ENCODE results near the gene PSMC3IP.

PSMC3IP gene

GRCh38 chr17:42603318-42603717, 25.8 kb upstream of the PSMC3IP start:
- DNase-seq (ENCODE audit: low spot score) = no peak
- in situ Hi-C loops (cut with MboI; ENCODE audit: low pct_unique_long_range_greater_than_20kb, low sequenced_read_pairs, unreplicated experiment) = no loop called here
- TF ChIP-seq CTCF (IDR thresholded peaks at IDR 0.05; ENCODE audit: extremely low read depth, insufficient read depth, missing control alignments) = no peak

- no peak for TF ChIP-seq CTCF (IDR thresholded peaks at IDR 0.05; ENCODE audit: extremely low read depth, insufficient read depth, missing control alignments)
- in situ Hi-C loops (cut with MboI; ENCODE audit: low pct_unique_long_range_greater_than_20kb, low sequenced_read_pairs, unreplicated experiment) = no loop called here
- DNase-seq (ENCODE audit: low spot score) = no peak
These were observed 21.4 kb upstream of the PSMC3IP start for GRCh38 chr17:42598905-42599304.

- no peak for DNase-seq (ENCODE audit: low spot score)
- in situ Hi-C loops (cut with MboI; ENCODE audit: low pct_unique_long_range_greater_than_20kb, low sequenced_read_pairs, unreplicated experiment) = no loop called here
- no peak for TF ChIP-seq CTCF (IDR thresholded peaks at IDR 0.05; ENCODE audit: extremely low read depth, insufficient read depth, missing control alignments)
These were observed 18.9 kb upstream of the PSMC3IP start for GRCh38 chr17:42596386-42596785.

- no peak for TF ChIP-seq CTCF (IDR thresholded peaks at IDR 0.05; ENCODE audit: extremely low read depth, insufficient read depth, missing control alignments)
- in situ Hi-C loops (cut with MboI; ENCODE audit: low pct_unique_long_range_greater_than_20kb, low sequenced_read_pairs, unreplicated experiment) = no loop called here
These were observed 13.9 kb upstream of the PSMC3IP start for GRCh38 chr17:42591411-42591810.

GRCh38 chr17:42590886-42591285, 13.4 kb upstream of the PSMC3IP start:
- no peak for TF ChIP-seq CTCF (IDR thresholded peaks at IDR 0.05; ENCODE audit: extremely low read depth, insufficient read depth, missing control alignments)
- in situ Hi-C loops (cut with MboI; ENCODE audit: low pct_unique_long_range_greater_than_20kb, low sequenced_read_pairs, unreplicated experiment) = no loop called here
- no peak for DNase-seq (ENCODE audit: low spot score)

More at GRCh38 chr17:42591411-42591810, 13.9 kb upstream of the PSMC3IP start:
- no peak for DNase-seq (ENCODE audit: low spot score)

GRCh38 chr17:42586514-42587230, 9.1 kb upstream of the PSMC3IP start:
- TF ChIP-seq CTCF (IDR thresholded peaks at IDR 0.05; ENCODE audit: extremely low read depth, insufficient read depth, missing control alignments) = no peak
- in situ Hi-C loops (cut with MboI; ENCODE audit: low pct_unique_long_range_greater_than_20kb, low sequenced_read_pairs, unreplicated experiment) = no loop called here
- peak; percentile 62 for DNase-seq (ENCODE audit: low spot score)

Data from GM13977 (cell line).